ENCODE results near the gene LAMA2.

LAMA2 gene

DNA sequence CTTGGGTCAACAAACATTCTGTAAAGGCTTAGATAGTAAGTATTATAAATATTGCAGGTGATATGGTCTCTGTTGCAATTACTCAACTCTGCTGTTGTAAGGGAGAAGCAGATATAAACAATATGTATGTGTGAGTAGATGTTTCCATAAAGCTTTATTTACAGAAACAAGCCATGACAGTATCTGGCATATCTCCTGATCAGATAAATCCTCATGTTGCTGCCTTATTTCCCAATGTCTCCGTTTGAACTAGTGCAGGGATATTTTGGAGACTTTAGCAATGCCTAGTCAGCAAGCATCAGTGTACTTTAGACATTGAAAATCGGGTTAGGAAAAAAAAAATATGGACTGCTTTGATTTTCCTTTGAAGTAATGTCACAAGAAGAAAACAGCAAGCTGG is 96.1 kb downstream of the LAMA2 start:
- TF ChIP-seq, protein P1, sequence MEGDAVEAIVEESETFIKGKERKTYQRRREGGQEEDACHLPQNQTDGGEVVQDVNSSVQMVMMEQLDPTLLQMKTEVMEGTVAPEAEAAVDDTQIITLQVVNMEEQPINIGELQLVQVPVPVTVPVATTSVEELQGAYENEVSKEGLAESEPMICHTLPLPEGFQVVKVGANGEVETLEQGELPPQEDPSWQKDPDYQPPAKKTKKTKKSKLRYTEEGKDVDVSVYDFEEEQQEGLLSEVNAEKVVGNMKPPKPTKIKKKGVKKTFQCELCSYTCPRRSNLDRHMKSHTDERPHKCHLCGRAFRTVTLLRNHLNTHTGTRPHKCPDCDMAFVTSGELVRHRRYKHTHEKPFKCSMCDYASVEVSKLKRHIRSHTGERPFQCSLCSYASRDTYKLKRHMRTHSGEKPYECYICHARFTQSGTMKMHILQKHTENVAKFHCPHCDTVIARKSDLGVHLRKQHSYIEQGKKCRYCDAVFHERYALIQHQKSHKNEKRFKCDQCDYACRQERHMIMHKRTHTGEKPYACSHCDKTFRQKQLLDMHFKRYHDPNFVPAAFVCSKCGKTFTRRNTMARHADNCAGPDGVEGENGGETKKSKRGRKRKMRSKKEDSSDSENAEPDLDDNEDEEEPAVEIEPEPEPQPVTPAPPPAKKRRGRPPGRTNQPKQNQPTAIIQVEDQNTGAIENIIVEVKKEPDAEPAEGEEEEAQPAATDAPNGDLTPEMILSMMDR (IDR thresholded peaks at IDR 0.05; ENCODE audit: extremely low read depth, insufficient read depth, missing control alignments) = no peak
- in situ Hi-C loops (cut with MboI; ENCODE audit: low pct_unique_long_range_greater_than_20kb, low sequenced_read_pairs, unreplicated experiment) = no loop called here
- no peak for DNase-seq (ENCODE audit: low spot score)

DNA sequence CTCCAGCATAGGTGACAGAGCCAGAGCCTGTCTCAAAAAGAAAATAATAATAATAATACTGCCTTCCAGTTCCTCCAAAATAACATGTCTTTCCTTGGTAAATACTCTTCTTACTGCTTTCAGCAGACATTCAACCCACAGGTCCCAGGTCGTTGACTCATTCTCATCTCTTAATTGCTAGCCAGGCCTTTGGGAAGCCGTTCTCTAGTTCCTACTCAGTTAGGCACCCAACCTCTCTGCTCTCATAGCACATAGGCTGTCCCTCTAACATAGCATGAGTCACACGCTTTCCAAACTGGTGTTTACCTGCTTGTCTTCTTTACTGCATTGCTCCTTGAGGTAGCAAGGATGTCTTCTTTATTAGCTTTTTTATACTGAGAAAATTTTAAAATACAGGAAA is 98.8 kb downstream of the LAMA2 start:
- no peak for DNase-seq (ENCODE audit: low spot score)
- in situ Hi-C loops (cut with MboI; ENCODE audit: low pct_unique_long_range_greater_than_20kb, low sequenced_read_pairs, unreplicated experiment) = no loop called here
- TF ChIP-seq, protein P1 (IDR thresholded peaks at IDR 0.05; ENCODE audit: extremely low read depth, insufficient read depth, missing control alignments) = no peak

DNA sequence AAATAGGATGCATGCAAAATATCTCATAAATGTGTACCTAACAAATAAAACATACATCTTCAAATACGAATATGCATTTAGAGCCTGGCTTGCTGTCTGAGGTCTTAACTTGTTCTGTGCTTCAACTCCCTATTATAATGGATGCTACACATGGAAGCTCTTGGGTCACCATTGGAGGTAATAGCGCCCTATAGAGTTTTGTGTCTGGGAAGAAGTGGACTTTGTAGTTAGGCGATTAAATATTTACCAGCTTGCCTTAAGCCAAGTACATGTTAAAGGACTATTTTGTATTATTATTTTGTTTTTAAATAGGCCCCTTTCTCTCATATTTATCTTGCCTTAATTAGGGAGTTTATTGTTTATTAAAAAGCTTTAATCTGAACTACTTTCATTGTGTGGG is 107.4 kb downstream of the LAMA2 start:
- no peak for DNase-seq (ENCODE audit: low spot score)
- in situ Hi-C loops (cut with MboI; ENCODE audit: low pct_unique_long_range_greater_than_20kb, low sequenced_read_pairs, unreplicated experiment) = no loop called here
- TF ChIP-seq, protein P1 (IDR thresholded peaks at IDR 0.05; ENCODE audit: extremely low read depth, insufficient read depth, missing control alignments) = no peak

DNA sequence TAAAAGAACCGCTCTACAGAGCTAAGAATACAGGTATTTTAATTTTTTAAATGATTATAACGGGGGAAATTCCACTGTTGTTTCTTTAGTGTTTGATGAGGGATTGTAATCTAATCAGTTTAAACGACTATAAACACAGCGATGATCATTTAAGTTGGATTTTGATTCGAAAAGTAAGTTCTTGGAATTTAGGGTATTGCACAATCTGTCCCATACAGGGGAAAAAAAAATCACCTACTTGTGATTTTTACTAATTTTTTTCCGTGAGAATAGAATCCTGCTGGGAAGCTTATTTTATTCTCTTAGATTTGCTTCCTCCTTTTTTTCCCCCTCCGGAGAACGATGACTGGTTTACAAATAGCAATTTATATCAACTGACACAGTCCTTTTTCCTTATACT is 108.0 kb downstream of the LAMA2 start:
- in situ Hi-C loops (cut with MboI; ENCODE audit: low pct_unique_long_range_greater_than_20kb, low sequenced_read_pairs, unreplicated experiment) = no loop called here
- TF ChIP-seq, protein P1 (IDR thresholded peaks at IDR 0.05; ENCODE audit: extremely low read depth, insufficient read depth, missing control alignments) = no peak
- DNase-seq (ENCODE audit: low spot score) = no peak

DNA sequence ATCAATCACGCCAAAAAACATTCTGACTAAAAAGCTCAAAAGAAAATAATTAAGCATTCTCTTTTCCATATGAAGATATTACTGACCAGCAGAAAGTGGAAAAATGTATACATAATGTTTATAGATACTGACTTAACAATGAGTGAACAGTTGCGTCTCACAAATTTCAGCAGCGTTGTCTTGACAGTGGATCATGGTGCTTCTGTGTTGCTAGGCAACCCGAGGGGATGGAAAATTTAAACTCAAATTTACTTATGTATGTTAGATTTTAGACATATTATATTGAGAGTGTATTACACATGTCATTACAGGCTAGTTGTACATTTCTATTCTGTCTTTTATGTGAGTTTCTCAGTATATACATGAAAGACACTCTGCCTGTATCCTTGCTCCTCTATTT is 110.2 kb downstream of the LAMA2 start:
- in situ Hi-C loops (cut with MboI; ENCODE audit: low pct_unique_long_range_greater_than_20kb, low sequenced_read_pairs, unreplicated experiment) = no loop called here
- TF ChIP-seq, protein P1 (IDR thresholded peaks at IDR 0.05; ENCODE audit: extremely low read depth, insufficient read depth, missing control alignments) = no peak
- DNase-seq (ENCODE audit: low spot score) = no peak

DNA sequence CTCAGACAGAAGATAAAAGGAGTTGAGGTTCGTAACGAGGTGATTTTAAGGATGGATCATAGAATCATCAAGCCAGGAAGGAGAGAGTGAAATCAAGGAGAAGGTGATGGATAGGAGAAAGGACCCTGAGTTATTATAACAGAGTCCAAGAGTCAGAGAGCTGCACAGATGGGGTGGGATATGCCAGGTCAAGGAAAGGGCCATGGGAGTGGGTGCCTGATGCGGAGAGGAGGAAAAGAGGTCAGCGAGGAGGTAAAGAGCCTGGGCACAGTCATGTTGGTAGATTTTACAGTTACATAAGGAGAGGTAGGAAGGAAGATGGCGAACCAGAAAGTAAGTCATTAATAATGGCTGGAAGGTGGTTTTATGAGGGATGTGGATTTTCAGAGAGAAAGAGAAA is 114.9 kb downstream of the LAMA2 start:
- TF ChIP-seq, protein P1 (IDR thresholded peaks at IDR 0.05; ENCODE audit: extremely low read depth, insufficient read depth, missing control alignments) = no peak
- no peak for DNase-seq (ENCODE audit: low spot score)
- in situ Hi-C loops (cut with MboI; ENCODE audit: low pct_unique_long_range_greater_than_20kb, low sequenced_read_pairs, unreplicated experiment) = no loop called here
